ENCODE measurements around the gene DMPK.

DNA sequence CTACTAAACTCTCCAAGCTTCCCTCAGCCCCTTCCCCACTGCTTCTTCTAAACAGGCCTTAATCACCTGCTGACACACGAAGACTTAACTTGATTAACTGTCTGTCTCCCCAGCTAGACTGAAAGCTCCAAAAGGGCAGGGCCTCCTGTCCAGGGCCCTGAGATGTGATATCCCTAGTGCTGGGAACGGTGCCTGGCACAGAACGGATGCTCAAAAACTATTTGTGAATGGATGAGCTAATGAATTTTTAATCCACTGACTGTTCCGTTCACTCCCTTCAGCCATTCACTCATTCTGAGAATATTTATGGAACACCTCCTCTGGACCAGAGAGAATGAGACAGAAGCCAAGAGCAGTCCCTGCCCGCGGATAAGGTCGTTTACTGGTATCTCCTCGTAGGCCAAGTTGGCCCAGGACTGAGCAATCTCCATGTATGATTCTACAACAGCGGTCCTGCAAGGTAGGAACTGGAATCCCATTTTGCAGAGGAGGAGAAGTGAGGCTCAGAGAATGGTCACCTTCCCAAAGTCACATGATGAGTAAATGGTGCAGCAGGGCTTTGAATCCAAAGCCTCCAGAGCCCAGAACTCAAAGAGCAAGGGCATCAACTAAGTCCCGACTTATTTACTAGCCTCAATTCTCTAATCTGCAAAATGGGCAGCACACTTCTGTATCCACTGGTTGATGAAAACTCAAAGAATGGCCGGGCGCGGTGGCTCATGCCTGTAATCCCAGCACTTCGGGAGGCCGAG is 6.9 kb upstream of the DMPK start:
- no peak for TF ChIP-seq POLR2A (IDR thresholded peaks at IDR 0.05; ENCODE audit: low read depth, low read length)
- TF ChIP-seq TAF1 (IDR thresholded peaks at IDR 0.05; ENCODE audit: low read depth, low read length) = no peak
- no peak for TF ChIP-seq POLR2AphosphoS5 (IDR thresholded peaks at IDR 0.05; ENCODE audit: low read depth, low read length)
- TF ChIP-seq SPI1 (IDR thresholded peaks at IDR 0.05; ENCODE audit: low read depth, low read length) = no peak
